ENCODE measurements around the gene COL1A1. TPM values are rescaled to one million over a fixed set of nuclear protein-coding genes. Genes with fewer than 3 reads are reported as not detected.

COL1A1 gene
- total RNA-seq, 4 donors from 2014 or later, result 14.3 to 109 (median 36.6) TPM

DNA sequence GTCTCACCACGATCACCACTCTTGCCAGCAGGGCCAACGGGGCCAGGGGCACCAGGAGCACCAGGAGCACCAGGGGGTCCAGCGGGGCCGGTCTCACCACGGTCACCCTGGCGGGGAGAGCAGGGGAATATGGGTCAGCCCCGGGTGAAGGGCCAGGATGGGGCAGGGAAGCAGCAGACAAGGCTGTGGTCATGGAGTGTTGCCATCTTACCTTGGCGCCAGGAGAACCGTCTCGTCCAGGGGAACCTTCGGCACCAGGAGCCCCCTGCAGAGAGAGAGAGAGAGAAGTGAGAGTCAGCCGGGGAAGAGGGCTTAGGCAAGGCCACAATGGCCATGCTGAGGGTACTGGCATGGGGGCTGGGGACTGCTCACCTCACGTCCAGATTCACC, 12.9 kb downstream of the COL1A1 start:
- TF ChIP-seq, protein P1, sequence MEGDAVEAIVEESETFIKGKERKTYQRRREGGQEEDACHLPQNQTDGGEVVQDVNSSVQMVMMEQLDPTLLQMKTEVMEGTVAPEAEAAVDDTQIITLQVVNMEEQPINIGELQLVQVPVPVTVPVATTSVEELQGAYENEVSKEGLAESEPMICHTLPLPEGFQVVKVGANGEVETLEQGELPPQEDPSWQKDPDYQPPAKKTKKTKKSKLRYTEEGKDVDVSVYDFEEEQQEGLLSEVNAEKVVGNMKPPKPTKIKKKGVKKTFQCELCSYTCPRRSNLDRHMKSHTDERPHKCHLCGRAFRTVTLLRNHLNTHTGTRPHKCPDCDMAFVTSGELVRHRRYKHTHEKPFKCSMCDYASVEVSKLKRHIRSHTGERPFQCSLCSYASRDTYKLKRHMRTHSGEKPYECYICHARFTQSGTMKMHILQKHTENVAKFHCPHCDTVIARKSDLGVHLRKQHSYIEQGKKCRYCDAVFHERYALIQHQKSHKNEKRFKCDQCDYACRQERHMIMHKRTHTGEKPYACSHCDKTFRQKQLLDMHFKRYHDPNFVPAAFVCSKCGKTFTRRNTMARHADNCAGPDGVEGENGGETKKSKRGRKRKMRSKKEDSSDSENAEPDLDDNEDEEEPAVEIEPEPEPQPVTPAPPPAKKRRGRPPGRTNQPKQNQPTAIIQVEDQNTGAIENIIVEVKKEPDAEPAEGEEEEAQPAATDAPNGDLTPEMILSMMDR (IDR thresholded peaks at IDR 0.05; ENCODE audit: low read depth), result no peak

DNA sequence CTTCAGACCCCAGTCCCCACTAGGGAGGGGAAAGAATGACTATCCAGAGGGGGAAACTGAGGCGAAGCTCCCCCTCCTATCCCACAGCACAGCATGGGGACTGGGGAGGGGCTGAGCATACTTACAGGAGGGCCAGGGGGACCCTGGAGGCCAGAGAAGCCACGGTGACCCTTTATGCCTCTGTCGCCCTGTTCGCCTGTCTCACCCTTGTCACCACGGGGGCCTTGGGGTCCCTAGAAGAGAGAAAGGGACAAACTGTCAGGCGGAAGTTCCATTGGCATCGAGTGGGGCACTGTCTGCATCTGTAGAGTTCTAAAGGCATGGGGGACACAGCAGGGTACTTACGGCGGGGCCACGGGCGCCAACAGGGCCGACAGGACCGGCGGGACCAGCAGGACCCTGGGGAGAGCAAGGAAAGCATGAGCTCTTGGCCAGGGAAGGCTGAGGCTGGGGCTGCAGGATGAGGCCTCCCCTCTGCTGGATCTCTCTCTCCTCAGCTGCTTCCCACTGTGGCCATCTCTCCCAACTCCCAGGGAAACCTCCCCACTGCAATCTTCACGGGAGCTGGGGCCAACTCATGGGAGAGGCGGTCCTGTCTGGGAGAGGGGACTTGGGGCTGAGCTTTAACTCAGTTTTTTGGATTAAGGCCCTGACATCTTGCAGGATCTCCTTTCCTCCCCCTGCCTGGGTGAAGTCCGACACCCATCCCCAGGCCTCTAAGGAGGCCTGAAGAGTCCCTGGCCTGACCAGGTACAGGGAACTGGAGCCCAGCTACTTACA, 13.5 kb downstream of the COL1A1 start:
- TF ChIP-seq, protein P1 (IDR thresholded peaks at IDR 0.05; ENCODE audit: low read depth), result no peak

DNA sequence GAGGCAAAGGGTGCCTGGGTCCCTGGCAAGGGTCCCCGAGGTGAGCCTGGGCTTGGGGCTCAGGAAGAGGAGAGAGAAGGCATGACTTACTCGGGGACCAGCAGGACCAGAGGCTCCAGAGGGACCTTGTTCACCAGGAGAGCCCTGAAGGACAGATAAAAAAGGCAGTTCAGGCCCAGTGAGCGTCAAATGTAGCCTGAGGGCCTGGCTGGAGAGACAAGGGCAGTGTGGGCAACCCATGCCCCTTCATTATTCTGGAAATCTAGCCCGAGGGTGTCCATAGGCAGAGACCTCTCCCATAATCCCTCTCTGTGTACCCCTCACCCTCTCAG, 14.1 kb downstream of the COL1A1 start:
- TF ChIP-seq, protein P1 (IDR thresholded peaks at IDR 0.05; ENCODE audit: low read depth), result no peak

DNA sequence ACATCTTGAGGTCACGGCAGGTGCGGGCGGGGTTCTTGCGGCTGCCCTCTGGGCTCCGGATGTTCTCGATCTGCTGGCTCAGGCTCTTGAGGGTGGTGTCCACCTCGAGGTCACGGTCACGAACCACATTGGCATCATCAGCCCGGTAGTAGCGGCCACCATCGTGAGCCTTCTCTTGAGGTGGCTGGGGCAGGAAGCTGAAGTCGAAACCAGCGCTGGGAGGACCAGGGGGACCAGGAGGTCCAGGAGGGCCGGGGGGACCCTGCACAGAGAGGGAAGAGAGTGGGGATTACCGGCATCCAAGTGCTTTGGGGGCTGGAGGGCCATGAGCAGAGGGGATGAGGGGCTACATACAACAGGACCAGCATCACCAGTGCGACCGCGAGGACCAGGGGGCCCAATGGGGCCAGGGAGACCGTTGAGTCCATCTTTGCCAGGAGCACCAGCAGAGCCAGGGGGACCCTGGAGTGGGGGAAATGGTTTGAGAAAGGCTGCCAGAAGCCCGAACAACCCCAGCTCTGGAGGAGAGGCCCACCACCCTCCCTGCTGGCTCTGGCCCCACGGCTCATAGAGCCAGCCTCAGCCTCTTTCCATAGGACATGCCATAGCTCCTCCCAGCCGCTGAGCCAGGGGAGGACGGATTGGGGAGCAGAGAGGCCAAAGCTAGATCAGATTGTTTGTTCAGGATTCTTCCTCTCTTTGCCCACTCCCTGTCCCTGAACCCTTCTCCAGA, 14.6 kb downstream of the COL1A1 start:
- TF ChIP-seq, protein P1 (IDR thresholded peaks at IDR 0.05; ENCODE audit: low read depth), result no peak

DNA sequence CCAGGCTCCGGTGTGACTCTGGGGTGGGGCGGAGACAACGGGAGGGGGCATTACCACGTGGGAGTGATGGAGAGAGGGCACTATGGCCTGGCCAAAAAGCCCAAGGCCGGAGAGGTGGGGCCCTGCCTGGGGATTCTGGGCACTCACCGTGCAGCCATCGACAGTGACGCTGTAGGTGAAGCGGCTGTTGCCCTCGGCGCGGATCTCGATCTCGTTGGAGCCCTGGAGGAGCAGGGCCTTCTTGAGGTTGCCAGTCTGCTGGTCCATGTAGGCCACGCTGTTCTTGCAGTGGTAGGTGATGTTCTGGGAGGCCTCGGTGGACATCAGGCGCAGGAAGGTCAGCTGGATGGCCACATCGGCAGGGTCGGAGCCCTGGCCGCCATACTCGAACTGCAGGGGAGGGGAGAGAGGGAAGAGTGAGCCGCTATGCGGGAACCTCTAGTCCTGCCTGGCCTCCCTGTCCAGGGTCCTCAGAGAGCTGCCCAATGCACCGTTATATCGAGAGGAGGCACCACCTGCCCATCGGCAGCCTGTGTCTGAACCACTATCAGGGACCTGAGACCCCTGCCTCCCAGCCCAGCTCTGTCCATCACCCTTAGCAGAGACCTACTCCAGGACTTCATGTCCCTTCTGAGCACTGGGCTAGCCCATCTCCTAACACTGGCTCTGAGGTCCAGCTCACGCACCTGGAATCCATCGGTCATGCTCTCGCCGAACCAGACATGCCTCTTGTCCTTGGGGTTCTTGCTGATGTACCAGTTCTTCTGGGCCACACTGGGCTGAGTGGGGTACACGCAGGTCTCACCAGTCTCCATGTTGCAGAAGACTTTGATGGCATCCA, 15.6 kb downstream of the COL1A1 start:
- TF ChIP-seq, protein P1 (IDR thresholded peaks at IDR 0.05; ENCODE audit: low read depth), result no peak

DNA sequence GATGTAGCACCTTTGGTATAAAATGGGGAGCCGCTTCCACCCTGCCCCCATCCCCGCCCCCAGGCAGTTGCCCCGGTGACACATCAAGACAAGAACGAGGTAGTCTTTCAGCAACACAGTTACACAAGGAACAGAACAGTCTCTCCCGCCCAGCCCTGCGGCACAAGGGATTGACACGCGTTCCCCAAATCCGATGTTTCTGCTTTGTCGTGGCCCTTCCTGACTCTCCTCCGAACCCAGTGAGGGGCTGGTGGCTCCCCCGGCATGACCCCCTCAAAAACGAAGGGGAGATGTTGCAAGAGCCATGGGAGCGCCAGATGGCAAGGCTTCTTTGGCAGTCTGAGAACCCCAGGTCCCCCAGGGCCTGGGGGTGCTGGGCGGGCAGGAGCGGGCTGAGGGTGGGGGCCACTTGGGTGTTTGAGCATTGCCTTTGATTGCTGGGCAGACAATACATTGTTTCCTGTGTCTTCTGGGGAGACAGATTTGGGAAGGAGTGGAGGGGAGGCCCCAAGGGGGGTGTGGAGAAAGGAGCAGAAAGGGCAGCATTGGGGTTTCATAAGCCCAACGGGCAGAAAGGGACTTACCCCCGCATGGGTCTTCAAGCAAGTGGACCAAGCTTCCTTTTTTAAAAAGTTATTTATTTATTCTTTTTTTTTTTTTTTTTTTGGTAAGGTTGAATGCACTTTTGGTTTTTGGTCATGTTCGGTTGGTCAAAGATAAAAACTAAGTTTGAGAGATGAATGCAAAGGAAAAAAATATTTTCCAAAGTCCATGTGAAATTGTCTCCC, 16.6 kb downstream of the COL1A1 start:
- TF ChIP-seq, protein P1 (IDR thresholded peaks at IDR 0.05; ENCODE audit: low read depth), result no peak
